ENCODE results near the gene USP16.

Gene USP16

GRCh38 chr21:29083306-29083705, 58.8 kb downstream of the USP16 start:
- TF ChIP-seq CTCF (IDR thresholded peaks at IDR 0.05; ENCODE audit: insufficient read depth, missing control alignments): no peak
- FAIRE-seq (no peak), DNase-seq (ENCODE audit: insufficient read length, low spot score) (no peak)

GRCh38 chr21:29084372-29084771, 59.9 kb downstream of the USP16 start:
- no peak for TF ChIP-seq CTCF (IDR thresholded peaks at IDR 0.05; ENCODE audit: insufficient read depth, missing control alignments)
- FAIRE-seq: no peak
- DNase-seq (ENCODE audit: insufficient read length, low spot score): no peak

GRCh38 chr21:29085106-29085752, 60.8 kb downstream of the USP16 start:
- no peak for TF ChIP-seq CTCF (IDR thresholded peaks at IDR 0.05; ENCODE audit: insufficient read depth, missing control alignments)
- DNase-seq (ENCODE audit: insufficient read length, low spot score) (no peak), FAIRE-seq (no peak)

GRCh38 chr21:29091033-29091432, 66.6 kb downstream of the USP16 start:
- FAIRE-seq (no peak), DNase-seq (ENCODE audit: insufficient read length, low spot score) (no peak)
- TF ChIP-seq CTCF (IDR thresholded peaks at IDR 0.05; ENCODE audit: insufficient read depth, missing control alignments): no peak

- FAIRE-seq (no peak), DNase-seq (ENCODE audit: insufficient read length, low spot score) (no peak)
- TF ChIP-seq CTCF (IDR thresholded peaks at IDR 0.05; ENCODE audit: insufficient read depth, missing control alignments): no peak
These were observed 67.9 kb downstream of the USP16 start for GRCh38 chr21:29092102-29092959.

- FAIRE-seq (no peak), DNase-seq (ENCODE audit: insufficient read length, low spot score) (no peak)
- TF ChIP-seq CTCF (IDR thresholded peaks at IDR 0.05; ENCODE audit: insufficient read depth, missing control alignments): no peak
These were observed 71.9 kb downstream of the USP16 start for GRCh38 chr21:29096218-29097015.
